Measurements from ENCODE around the gene LENEP.

LENEP gene

DNA sequence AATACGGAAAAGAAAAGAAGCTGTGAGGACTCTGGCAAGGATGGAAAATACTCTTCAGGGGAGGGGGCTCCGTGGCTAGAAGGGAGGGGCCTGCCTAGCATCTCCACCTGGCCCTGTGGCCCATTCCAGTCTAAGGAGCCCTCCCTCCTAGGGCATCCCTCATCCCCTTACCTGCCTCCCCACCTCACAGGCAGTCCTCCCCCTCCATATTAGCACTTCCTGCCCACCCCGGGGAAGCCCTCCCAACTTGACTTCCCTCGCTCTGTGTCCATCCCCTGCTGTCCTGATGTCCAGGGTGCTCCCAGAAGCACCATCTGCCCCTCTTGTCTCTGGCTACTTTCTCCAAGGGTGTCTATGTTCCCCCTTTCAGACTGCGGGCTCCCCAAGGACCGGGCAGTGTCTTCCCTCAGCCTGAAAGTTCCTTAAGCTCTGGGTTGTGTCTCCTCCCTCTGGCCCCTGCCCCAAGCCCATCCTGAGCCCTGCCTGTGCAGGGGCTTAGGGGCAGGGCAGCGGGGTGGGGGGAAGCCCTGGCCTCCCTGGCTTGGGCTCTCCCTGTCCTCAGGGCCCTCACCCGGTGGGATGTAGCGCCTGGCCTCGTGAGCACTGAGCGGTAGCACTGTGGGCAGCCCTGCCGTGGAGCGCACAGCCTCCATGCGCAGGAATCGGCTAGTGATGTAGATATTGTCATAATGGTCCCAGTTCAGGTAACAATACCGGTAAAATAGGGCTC is 36.3 kb downstream of the LENEP start:
- DNase-seq (ENCODE audit: low read depth), result no peak

DNA sequence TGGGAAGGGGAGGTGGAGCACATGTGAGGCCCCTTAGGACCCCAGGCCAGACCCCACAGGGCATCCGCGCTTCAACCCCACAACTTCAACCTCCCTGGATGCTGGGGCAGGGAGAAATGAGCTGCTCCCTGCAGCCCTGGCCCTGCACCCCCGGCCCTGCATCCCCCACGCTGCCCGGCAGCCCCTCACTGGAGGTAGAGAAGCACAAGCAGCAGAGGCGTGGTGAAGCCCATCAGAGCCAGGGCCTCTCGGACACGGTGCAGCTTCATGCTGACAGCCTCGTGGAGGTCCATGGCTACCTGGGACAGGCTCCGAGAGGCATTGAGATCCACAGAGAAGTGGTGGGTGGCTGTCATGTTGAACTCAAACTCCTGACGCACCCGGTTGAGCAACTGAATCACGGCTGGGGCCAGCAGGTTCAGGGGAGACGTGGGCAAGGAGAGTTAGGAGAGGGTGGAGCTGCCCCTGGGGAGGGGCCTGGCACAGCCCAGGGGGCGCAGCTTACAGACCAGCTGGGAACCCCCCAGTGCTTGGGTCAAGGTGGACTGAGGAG is 36.9 kb downstream of the LENEP start:
- DNase-seq (ENCODE audit: low read depth), result no peak

DNA sequence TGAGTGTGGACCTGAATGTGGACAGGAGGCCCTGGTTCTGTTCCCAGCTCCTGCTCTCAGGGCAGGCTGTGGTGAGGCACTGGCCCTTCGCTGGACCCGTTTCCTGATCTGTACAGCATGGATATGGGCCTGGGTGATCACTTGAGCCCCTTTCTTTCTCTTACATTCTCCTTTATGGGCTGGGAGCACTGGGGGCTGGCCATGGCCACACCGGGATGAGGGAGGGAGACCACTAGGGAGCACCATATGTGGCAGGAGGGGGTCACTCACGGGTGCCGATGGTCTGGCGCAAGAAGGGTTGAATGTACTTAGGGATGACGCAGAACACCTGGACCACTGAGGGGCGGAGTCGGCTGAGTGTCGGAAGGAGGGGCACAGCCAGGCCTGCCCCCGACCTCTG is 37.5 kb downstream of the LENEP start:
- DNase-seq (ENCODE audit: low read depth), result no peak

DNA sequence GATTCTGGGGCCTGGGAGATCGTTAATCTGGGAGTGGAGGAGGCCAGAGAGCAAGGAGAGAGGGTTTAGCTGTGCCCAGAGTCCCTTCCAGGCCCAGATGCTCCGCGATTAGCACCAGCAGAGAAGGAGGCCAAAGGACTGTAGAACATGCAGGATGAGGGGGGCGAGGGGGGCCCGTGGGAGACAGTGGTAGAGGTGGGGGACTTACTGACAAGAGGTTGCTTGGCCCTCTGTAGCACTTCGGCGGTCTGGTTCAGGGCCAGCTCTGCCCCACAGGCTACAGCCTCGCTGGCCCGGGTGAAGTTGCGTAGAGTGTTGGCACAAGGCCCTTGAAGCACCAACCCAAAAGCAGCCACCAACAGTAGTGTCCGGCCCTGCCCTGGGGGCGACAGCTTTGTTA is 39.5 kb downstream of the LENEP start:
- DNase-seq (ENCODE audit: low read depth), result no peak

DNA sequence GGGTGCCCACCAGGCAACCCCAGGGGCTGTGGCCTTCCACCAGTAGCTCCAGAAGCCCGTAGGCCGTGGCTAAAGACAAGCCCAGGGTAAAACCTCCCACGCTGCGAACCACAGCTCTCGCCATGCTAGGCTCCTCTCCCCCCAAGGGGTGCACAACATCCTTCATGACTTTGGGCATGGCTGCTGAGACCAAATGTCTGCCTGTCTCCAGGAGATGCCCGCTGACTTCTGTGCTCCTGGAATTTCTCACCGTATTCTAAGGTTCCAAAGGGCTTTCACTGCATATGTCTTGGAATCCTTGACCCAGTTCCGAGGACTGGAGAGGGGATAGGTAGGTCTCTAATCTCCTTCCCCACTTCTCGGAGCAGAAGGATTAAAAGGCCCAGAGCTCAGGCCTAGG is 40.1 kb downstream of the LENEP start, which contains the start of the genes DCST1 and DCST2:
DCST1 (plus strand) TSS at position 301 of the 400 bp plus-strand sequence. CDS start 213 bp downstream, outside the sequence.
DCST2 (minus strand) TSS at position 258 of the 400 bp plus-strand sequence; CDS start at position 178, 80 bp downstream.
- no peak for DNase-seq (ENCODE audit: low read depth)

DNA sequence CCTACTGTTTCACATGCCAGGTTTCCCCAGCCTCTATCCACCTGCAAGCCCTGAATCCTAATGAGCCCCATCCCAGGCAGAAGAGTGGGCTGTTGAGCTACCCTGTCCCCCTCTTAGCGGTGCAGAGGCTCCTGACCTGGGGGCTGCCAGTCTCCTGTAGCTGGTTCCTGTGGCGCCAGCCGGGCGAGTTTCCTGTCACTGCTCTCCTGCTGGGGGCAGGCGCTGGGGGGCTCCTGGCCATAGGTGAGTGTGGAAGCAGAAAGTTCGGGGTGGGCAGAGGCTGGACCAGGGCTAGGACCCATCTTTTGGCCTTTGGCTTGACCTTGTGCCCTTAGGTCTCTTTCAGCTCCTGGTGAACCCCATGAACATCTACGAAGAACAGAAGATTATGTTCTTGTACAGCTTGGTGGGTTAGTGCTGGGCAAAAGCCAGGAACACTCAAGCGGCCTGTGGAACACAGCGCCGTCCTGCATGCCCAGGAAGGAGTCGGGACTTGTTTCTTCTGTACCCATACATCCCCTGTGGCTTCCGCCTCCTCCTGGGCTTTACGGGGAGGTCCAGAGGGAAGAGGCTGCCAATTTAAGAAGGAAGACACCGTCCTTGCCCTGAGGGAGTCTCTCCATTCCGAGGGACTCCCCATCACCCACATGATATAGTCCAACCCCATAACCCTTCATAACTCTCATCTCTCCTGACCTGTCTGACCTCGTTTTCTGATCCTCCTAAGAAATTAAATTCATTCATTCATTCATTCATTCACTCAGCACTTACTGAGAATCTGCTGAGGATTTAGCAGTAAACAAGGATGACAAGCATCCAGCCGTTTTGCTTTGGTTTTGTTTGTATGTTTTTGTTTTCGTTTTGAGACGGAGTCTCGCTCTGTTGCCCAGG is 41.2 kb downstream of the LENEP start:
- no peak for DNase-seq (ENCODE audit: low read depth)

DNA sequence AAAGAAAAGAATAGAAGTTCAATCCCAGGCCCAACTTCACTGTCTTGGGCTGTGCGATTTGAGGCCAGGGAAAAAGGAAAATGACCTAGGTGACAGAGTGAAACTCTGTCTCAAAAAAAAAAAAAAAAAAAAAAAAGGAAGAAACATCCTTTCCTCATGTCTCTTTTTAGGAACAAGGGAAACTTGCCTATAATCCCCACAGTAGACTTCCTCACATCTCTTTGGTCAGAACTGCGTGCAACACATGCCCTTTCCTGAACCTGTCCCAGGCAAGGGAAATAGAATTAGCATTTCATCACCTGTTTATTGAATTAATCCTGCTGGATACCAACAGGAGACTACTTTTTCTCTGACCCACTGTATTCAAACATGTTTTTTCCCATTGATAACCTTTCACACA is 42.5 kb downstream of the LENEP start:
- no peak for DNase-seq (ENCODE audit: low read depth)

DNA sequence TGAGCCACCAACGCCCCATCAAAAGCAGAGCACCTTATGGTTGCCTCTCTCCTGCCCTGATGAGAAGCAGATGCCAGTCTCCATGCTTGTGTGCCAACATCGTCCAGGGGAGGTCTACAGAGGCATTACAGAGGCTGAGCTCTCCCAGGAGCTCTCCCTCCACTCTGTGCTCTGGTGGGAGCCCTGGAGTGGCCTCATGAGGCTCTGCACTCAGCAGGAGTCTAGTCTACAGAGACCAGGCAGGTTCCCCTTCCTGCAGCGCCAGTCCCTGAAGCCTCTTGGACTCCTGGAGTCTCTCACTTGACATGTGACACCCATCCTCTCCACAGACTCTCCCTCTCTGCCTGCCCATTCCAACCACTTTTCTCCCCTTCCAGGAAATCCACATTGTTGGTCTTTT is 43.7 kb downstream of the LENEP start:
- no peak for DNase-seq (ENCODE audit: low read depth)

DNA sequence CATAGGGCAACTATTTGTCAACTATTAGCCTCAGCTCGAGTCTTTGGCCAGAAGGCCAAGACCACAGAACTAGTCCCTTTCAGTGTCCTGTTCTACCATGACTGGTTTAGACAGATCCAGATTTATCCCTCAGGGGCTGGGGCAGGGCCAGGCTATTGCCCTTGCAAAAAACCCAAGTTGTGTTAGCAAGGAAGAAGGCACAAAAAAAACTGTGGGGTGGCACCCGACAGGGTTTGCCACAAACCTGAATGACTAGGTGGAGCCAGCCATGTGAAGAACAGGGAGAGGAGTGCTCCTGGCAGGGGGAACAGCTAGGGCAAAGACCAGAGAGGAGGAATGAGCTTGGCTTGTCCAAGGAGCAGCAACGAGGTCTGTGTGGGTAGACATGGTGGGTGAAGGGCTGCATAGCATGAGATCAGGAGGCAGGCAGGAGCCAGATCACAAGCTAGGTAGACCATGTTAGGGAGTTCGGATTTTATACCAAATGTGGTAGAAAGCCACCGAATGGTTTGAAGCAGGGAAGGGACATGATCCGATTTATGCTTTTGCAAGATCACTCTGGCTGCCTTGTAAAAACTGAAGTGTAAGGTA is 44.6 kb downstream of the LENEP start:
- no peak for DNase-seq (ENCODE audit: low read depth)

DNA sequence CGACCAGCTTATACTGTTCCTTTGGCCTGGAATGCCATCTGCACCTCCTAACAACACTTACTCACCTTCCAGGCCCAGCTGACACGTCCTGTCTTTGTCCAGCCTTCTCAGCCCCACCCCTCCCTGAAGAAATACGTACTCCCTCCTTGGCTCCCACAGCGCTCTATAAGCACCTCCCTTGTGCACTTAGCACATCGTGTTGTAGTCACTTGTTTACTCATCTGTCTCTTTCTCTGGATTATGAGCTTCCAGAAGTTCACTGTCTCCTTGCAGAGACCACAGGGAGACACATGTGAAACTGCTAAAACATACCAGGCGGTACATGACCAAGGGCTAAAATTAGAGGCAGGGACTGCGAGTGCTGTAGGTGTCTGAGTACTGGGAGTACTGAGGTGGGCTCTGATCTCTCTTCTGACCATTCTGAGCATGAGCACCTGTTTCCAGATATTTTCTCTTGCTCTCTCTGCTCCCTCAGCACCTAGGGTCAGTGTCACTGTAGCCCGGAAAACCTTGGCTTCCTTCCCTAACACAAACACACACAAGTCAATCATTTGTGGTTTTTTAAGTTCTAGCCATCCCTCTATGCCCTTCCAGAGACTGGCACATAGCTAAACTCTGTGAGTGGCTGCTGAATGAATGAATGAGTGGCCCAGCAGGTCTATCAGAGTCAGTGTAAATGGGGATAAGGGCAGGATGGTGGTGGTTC is 45.4 kb downstream of the LENEP start:
- no peak for DNase-seq (ENCODE audit: low read depth)

DNA sequence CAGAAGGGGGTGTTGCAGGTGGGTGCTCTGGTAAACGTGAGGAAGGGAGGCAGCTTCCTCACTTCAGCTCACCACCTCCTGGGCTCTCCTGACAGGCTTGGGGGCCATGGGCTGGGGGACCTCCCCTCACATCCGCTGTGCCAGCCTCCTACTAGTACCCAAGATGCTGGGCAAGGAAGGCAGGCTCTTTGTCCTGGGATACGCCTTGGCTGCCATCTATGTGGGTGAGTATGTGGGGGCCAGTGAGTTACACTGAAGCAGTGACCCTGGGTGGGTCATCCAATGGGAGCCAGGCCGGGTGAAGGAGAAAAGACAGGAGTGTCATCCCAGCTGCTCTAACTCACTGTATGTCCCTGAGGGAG is 45.9 kb downstream of the LENEP start:
- no peak for DNase-seq (ENCODE audit: low read depth)

DNA sequence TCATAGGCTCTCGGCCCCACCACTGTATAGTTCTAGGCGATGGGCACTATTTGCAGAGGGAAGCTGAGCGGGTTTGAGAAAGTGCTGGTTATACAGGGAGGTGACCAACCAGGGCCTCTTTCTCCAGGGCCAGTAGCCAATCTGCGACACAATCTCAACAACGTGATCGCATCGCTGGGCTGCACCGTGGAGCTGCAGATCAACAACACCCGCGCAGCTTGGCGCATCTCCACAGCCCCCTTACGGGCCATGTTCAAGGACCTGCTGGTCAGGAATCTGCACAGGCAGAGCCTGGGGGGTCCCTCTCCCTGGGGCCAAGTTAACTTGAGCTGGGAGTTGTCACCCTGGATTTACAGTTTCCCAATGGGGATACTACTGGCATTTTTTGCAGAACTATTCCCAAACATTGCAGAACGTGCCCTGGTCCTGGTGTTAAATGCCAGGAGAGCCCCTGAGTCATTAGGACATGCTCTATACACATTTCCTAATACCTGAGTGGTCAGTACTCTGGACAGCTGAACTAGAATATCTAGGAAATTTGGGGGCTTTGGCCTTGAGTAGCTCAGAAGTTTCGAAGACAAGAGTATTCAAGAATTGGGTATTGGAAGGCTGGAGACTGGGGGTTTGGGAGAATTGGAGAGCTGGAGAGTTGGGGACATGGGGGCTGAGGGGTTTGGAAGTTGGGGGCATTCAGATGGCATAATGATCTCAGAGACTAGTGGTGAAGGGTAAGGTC is 47.1 kb downstream of the LENEP start:
- DNase-seq (ENCODE audit: low read depth), result no peak

DNA sequence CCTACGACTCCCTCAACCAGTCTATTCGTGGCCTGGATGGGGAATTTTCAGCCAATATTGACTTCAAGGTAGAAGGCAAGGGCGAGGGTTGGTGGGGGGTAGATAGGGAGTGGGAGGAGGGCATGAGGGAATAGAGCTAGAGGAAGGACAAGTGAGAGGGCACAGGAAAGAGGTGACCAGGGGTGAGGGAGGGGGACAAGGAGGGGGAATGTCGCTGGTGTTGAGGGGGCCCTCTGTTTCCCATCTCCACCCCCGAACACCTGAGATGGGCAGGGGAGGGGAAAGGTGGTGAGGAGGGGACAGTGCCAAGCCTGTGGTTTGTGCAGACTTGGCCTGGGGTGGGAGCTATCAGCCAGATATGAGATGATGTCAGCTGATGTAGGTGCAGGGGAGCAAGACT is 49.4 kb downstream of the LENEP start:
- DNase-seq (ENCODE audit: low read depth), result no peak

DNA sequence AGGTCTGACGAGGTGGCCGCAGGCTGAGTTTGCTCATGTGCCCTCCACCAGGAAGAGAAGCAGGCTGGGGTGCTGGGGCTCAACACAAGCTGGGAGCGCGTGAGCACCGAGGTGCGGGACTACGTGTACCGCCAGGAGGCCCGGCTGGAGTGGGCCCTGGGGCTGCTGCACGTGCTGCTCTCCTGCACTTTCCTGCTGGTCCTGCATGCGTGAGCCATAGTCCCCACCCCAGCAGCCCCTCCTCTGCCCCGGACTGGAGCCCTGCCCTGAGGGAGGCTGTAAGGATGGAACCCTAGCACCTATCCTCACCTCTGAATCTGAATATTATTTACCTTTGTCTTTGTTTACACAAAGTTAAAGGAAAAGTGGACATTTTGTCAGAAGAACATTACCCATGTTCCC is 49.9 kb downstream of the LENEP start:
- no peak for DNase-seq (ENCODE audit: low read depth)

DNA sequence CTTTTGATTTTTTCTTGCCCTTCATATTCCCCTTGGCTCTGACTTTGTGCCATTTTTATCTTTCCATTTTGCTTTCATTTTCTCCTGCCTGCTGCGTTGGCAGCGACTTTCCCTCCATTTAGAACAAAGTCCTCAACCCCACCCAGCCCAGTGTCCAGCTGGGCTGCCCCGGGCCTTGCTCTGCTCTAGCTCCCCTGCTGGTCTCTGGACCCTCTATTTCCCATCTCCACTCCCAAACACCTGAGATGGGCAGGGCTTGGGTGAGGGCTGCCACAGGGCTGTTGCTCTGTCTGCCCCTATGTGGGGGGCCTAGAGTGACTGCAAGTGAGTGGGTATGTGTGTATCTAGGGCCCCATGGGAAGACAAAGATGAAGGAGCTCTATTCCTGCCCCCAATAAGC is 50.4 kb downstream of the LENEP start:
- no peak for DNase-seq (ENCODE audit: low read depth)

Measured in activated T-helper 9 cell treated with anti-CD3 and anti-CD28 coated beads, Interleukin-2, amount 50 U/mL, for 16 hours (primary cell).